ENCODE results near the gene GMPR2.

The GMPR2 gene

DNA sequence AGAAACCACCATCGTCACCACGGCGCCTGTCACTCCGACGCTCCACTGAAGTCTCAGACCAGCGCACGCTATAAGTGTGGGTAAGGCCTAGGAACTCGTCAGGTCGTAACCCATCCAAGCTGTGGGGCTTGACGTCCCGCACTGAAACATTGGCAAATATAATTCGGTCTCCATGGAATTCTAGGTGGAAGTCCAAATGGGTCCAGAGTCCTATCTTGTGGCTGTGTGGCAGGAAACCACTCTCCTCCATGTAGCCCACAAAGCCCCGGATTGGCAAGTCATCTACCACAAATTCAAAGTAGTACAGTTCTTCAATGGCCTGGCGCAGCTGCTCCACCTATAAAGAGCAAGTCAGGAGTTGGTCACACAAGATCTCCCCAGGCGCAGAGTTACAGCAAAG is 39.8 kb upstream of the GMPR2 start:
- no peaks in the 10 kb centered on the region for H3K4me1 ChIP-seq
- H3K4me3 ChIP-seq (ENCODE audit: low read depth, low read length), result no peak overlapping the region
- H3K36me3 ChIP-seq, result peaks cover 14% of the 10 kb centered on the region
- H3K9me3 ChIP-seq, result no peaks in the 10 kb centered on the region
- H3K27me3 ChIP-seq, result no peaks in the 10 kb centered on the region
- TF ChIP-seq, protein P1, sequence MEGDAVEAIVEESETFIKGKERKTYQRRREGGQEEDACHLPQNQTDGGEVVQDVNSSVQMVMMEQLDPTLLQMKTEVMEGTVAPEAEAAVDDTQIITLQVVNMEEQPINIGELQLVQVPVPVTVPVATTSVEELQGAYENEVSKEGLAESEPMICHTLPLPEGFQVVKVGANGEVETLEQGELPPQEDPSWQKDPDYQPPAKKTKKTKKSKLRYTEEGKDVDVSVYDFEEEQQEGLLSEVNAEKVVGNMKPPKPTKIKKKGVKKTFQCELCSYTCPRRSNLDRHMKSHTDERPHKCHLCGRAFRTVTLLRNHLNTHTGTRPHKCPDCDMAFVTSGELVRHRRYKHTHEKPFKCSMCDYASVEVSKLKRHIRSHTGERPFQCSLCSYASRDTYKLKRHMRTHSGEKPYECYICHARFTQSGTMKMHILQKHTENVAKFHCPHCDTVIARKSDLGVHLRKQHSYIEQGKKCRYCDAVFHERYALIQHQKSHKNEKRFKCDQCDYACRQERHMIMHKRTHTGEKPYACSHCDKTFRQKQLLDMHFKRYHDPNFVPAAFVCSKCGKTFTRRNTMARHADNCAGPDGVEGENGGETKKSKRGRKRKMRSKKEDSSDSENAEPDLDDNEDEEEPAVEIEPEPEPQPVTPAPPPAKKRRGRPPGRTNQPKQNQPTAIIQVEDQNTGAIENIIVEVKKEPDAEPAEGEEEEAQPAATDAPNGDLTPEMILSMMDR (IDR thresholded peaks at IDR 0.05; ENCODE audit: low read depth, low read length), result no peak
- no peak for DNase-seq

DNA sequence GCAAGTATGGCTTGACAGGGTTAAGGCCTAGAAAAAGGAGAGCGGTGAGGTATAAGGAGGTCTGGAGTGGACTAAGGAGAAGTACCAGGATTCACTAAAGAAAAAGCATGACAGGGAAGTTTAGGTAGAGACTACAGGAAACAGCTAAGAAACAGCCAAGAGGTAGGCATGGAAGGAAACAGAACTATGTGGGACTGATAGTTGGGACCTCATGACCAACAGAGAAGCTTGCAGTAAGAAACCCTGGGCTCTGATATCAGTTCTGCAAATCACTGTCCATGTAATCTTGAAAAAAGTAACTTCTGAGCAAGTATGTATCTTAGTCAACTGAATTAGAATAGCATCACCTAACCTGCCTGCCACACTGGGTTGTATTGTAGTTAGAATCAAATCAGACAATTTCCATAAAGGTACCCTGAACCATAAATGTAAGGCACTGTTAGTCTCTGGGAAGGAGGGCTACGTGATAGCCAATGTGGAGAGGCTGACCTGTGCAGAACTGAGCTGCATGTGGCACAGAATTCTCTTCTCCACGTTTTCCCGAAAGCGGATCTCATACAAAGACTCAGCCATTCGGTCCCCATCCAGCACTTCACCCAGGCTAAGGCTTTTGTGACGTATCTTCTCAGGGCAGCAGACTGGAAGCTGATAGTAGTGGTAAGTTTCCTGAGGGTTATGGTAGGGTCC is 38.4 kb upstream of the GMPR2 start:
- H3K36me3 ChIP-seq, result peaks cover 14% of the 10 kb centered on the region
- H3K4me1 ChIP-seq, result no peaks in the 10 kb centered on the region
- H3K4me3 ChIP-seq (ENCODE audit: low read depth, low read length), result peak overlapping the region; percentile 94

DNA sequence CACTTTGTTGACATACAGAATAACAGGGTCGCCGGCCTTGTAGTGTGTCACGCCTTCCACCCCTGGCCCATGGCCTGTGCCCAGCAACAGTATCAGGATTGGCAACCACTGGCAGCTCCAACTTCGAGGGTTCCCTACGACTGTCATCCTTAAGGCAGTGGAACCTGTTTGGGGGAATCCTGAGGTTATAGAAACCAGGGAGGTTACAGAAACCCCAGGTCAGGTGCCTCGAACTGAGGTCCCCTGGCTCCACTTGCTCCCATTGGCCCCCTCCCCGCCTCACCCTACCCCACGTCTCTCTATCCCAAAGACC is 37.9 kb upstream of the GMPR2 start:
- H3K4me3 ChIP-seq (ENCODE audit: low read depth, low read length), result peak overlapping the region; percentile 94

More for the DNA sequence above, 38.4 kb upstream of the GMPR2 start:
- TF ChIP-seq, protein P1 (IDR thresholded peaks at IDR 0.05; ENCODE audit: low read depth, low read length), result no peak
- no peak for DNase-seq
- Histone ChIP-seq H3K27me3 (no peaks in the 10 kb centered on the region), H3K9me3 (no peaks in the 10 kb centered on the region)

DNA sequence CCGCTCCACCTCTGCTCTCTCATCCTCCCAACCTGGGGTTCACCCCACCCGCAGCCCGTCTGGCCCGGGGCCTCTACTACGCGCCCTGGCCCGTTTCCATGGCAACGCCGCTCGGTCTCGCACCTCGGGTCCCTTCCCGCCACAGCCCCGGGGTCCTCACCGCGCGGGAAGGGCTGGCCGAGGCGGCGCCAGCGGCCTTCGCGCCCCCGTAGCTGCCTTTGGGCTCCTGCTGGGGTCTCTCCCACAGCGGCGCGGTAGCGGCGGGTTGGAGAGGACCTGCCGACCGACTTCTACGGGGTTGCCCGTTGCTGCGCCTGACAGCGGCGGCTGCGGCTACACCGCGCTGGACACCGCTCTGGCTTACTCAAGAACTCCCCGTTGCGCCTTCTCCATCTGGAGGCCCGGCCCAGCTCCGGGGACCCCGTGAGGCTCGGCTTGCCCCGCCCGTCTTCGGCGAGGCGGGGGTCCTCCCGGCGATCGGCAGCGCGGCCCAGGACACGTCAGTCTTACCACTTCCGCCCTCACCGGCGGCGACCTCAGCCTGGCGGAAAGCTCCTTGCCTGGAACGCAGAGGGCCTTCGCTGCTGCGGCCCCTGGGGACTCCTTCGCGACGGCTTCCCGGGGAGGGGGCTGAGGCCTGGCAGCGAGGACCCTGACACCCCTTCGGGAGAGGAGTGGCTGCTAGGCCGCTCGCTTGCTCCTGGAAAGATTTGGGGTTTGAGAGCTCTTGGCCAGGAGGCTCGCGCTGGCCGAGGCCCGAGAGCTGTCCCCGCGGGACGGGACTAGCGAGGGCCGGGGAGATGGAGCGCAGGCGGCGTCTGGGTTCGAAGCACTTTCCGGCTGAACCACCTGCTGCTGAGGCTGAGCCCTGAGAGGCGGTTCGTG is 37.3 kb upstream of the GMPR2 start, which contains the start of gene TM9SF1:
TM9SF1 (minus strand) TSS at position 256 of the 885 bp plus-strand sequence. CDS start 422 bp downstream, outside the sequence.
- H3K4me1 ChIP-seq, result no peaks in the 10 kb centered on the region
- H3K4me3 ChIP-seq (ENCODE audit: low read depth, low read length), result peak within 1 kb of the TSS; percentile 94
- peaks cover 14% of the 10 kb centered on the region for H3K36me3 ChIP-seq
- H3K27me3 ChIP-seq, result no peaks in the 10 kb centered on the region
- DNase-seq, result peak; percentile 90
- no peaks in the 10 kb centered on the region for H3K9me3 ChIP-seq
- TF ChIP-seq, protein P1 (IDR thresholded peaks at IDR 0.05; ENCODE audit: low read depth, low read length), result no peak

More for the DNA sequence above, 37.9 kb upstream of the GMPR2 start:
- H3K36me3 ChIP-seq, result peaks cover 14% of the 10 kb centered on the region
- no peaks in the 10 kb centered on the region for H3K4me1 ChIP-seq
- no peak for DNase-seq
- no peaks in the 10 kb centered on the region for H3K27me3 ChIP-seq
- no peaks in the 10 kb centered on the region for H3K9me3 ChIP-seq
- TF ChIP-seq, protein P1 (IDR thresholded peaks at IDR 0.05; ENCODE audit: low read depth, low read length), result no peak

DNA sequence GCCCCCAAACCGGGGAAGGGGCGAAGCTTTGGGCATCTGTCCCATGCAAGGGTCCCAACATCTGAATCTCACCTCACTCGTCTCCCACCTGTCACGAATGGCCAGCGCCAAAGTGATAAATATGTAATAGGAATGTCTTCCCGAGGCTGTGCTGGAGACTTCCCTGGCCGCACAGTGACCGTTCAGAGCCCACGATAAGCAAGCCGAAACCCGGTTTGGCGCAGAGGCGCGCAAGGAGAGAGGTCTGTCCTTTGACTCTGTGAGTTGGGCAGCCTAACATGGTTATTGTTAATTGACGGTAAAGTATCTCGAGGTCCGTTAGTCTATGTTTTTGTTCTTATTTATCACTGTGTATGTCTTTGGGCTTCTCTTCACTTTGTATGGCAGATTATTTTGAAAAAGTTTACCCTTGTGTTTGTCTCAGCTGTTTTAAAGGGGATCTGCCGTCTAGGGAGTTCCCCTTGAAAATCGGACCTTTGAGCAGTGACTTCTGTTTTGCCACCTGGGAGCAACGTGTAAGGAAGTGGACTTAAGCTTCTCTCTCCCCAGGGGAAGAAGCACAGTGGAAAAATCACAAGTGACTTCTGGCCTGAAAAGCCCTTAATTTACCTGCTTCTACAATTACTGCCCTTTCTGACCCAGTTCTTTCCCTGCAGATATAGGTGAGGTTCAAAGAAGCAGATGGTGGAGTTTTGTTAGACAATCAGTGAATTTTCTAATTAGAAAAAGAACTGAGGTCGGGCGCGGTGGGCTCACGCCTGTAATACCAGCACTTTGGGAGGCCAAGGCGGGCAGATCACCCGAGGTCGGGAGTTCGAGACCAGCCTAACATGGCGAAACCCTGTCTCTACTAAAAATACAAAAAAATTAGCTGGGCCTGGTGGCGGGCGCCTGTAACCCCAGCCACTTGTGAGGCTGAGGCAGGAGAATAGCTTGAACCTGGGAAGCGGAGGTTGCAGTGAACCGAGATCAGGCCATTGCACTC is 36.4 kb upstream of the GMPR2 start:
- Histone ChIP-seq H3K27me3 (no peaks in the 10 kb centered on the region), H3K9me3 (no peaks in the 10 kb centered on the region), H3K36me3 (peaks cover 19% of the 10 kb centered on the region), H3K4me1 (no peaks in the 10 kb centered on the region), H3K4me3 (ENCODE audit: low read depth, low read length) (peak overlapping the region; percentile 94)
- TF ChIP-seq, protein P1 (IDR thresholded peaks at IDR 0.05; ENCODE audit: low read depth, low read length), result no peak
- DNase-seq, result no peak
